GM18907 (cell line): ENCODE measurements around the gene PARD3B.
A peak's percentile ranks its signal among the peaks of the same experiment; 100 is the strongest.
"Not testable (repeated sequence)": the region's sequence is repeated elsewhere in the genome, so short reads cannot be mapped to it uniquely, and the experiment has no call there.

Experiments
- ATAC-seq: cut with Tn5 transposase; IDR thresholded peaks from one replicate; pipeline ENCODE4 v1.9.1; 2021; ENCODE audit warnings: mild to moderate bottlenecking, moderate library complexity; ENCODE audit not compliant: unreplicated experiment

PARD3B gene

GRCh38 chr2:204541637-204542036 lies 3.6 kb upstream of the PARD3B start:
- no peak for ATAC-seq

- no peak for ATAC-seq
These were observed 2.2 kb upstream of the PARD3B start for GRCh38 chr2:204542982-204543608.

GRCh38 chr2:204545861-204546735 lies 823 bp downstream of the PARD3B start:
- ATAC-seq, result peak; percentile 11

- ATAC-seq, result no peak
These were observed 5.7 kb downstream of the PARD3B start for GRCh38 chr2:204550751-204551511.

- ATAC-seq, result no peak
These were observed 6.2 kb downstream of the PARD3B start for GRCh38 chr2:204551512-204551863.

GRCh38 chr2:204557604-204558003 lies 12.3 kb downstream of the PARD3B start:
- no peak for ATAC-seq

- ATAC-seq, result not testable (repeated sequence)
These were observed 14.1 kb downstream of the PARD3B start for GRCh38 chr2:204559358-204559757.

GRCh38 chr2:204560902-204561301 lies 15.6 kb downstream of the PARD3B start:
- no peak for ATAC-seq

- no peak for ATAC-seq
These were observed 16.5 kb downstream of the PARD3B start for GRCh38 chr2:204561771-204562170.

- no peak for ATAC-seq
These were observed 21.2 kb downstream of the PARD3B start for GRCh38 chr2:204566439-204566838.

- ATAC-seq, result no peak
These were observed 25.1 kb downstream of the PARD3B start for GRCh38 chr2:204570421-204570820.

- no peak for ATAC-seq
These were observed 25.8 kb downstream of the PARD3B start for GRCh38 chr2:204571041-204571440.

- ATAC-seq, result no peak
These were observed 26.6 kb downstream of the PARD3B start for GRCh38 chr2:204571911-204572310.

GRCh38 chr2:204573221-204573620 lies 27.9 kb downstream of the PARD3B start:
- no peak for ATAC-seq

- ATAC-seq, result no peak
These were observed 29.2 kb downstream of the PARD3B start for GRCh38 chr2:204574486-204574885.

- ATAC-seq, result no peak
These were observed 30.2 kb downstream of the PARD3B start for GRCh38 chr2:204575463-204575862.

GRCh38 chr2:204576362-204576979 lies 31.2 kb downstream of the PARD3B start:
- ATAC-seq, result no peak

- ATAC-seq, result no peak
These were observed 33.8 kb downstream of the PARD3B start for GRCh38 chr2:204578928-204579598.

- ATAC-seq, result no peak
These were observed 36.7 kb downstream of the PARD3B start for GRCh38 chr2:204581946-204582345.

- no peak for ATAC-seq
These were observed 38.5 kb downstream of the PARD3B start for GRCh38 chr2:204583773-204584172.

GRCh38 chr2:204585930-204586329 lies 40.7 kb downstream of the PARD3B start:
- ATAC-seq, result no peak
